SK-N-MC (cell line): Measurements from ENCODE around the gene HIC1.

ENCODE experiments used
- EZH2 ChIP-seq: fragments of 200-600 bp; sonication (generic); IDR thresholded peaks from one replicate; pipeline ENCODE4 v1.6.1; 2017; ENCODE audit warnings: antibody characterized with exemption
- FOXP2 ChIP-seq: optimal IDR thresholded peaks from 2 replicates; pipeline ENCODE3; 2011; ENCODE audit warnings: mild to moderate bottlenecking, moderate library complexity; ENCODE audit not compliant: insufficient read depth; ENCODE audit errors: extremely low read length, control extremely low read depth
- POLR2AphosphoS5 ChIP-seq: IDR thresholded peaks from 2 replicates; pipeline ENCODE4 v1.6.1; 2012; ENCODE audit warnings: mild to moderate bottlenecking, low read depth, low read length, borderline replicate concordance

DNA sequence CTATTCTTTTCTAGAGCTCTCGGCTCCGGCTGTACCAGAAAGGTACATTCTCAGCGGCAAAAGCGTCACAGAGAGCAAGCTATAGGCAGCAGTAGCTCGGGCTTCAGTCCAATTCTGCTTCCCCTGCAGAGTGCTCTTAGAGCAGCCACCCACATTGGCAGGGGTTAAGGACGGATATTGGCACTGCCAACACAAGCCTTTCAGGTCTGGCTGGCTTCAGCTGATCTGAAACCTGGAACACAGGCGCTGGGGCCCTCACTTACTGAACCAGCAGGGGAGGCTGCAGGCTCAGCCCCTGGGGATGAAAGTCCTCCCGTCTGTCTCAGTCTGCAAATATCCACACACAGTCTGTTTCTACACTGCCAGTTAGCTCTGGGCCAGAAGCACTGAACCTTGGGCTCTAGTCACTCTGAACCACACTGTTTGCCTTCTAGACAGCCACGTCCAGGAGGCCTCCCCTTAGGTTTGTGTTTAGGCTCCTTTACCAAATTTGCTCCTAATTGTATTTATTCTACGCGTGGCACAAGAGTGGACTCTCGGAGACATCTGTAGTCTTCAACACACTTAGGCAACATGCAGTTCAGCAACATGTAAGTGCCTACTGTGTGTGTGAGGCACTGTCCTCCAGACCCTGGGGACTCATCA is 40.1 kb downstream of the HIC1 start:
- no peak for TF ChIP-seq POLR2AphosphoS5
- TF ChIP-seq EZH2 = no peak
- TF ChIP-seq FOXP2 = no peak
